ENCODE results near the gene SYNRG.

The SYNRG gene

DNA sequence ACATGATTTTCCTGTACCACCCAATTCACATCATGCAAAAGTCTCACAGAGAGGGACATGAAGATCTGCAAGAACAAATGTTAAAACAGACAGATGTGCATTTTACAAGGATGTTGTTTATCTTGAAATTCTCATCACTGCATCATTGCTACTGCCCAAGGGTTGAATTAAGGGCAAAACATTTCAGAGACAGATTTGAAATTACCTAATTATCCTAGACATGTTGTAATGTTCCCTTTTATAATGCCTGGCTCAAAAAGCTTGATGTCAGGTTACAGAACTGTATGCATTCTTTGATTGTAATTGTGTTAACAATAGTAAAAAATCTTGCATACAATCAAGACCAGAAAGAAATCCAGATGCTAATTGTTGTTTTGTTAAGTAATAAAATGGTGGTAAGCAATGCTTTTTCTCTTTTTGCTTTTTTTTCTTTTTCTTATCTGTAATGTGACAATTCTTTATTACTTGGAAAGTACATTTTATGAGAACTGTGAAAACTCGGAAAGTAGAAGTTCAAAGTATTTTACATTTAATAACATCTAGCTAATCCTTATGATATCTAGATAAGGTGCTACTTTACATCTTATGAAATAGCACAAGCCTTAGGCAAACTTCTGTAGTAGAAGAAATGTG, 123.2 kb downstream of the SYNRG start:
- no peak overlapping the region for H3K4me3 ChIP-seq (ENCODE audit: low read length)
- no peak for DNase-seq (ENCODE audit: low read depth, low spot score)

DNA sequence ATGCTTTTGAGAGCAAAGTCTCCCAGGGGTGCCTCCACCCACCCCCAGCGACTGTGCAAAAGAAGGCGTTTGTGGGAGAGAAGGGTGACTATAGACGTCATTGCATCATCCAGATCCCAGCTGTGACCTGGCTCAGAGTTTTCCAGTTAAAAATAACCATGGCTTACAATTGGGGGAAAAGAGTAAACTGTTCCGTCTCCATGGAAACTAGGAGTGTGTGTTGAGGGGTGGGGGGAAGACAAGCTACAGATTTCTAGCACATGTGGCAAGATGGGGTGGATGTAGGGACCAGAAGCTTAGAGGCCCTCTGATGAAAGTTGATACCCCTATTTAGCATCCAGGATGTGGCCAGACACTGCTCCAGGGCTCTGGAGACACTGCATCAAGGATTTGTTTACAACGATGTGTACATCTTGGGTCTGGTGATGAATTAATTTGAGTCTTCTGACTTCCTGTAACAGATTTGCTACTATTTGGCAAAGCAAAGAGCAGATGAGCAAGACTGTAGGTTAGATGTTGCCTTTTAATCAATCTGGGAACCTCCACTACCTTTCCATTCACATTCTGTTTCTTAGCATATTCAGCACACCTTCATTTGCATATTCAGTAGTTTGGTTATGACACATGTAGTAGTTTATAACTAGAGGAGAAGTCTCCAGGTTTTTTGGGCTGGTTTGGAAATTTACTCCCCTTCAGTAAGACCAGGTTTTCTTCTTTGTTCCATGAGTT, 125.7 kb downstream of the SYNRG start:
- H3K4me3 ChIP-seq (ENCODE audit: low read length) = no peak overlapping the region
- DNase-seq (ENCODE audit: low read depth, low spot score) = no peak

DNA sequence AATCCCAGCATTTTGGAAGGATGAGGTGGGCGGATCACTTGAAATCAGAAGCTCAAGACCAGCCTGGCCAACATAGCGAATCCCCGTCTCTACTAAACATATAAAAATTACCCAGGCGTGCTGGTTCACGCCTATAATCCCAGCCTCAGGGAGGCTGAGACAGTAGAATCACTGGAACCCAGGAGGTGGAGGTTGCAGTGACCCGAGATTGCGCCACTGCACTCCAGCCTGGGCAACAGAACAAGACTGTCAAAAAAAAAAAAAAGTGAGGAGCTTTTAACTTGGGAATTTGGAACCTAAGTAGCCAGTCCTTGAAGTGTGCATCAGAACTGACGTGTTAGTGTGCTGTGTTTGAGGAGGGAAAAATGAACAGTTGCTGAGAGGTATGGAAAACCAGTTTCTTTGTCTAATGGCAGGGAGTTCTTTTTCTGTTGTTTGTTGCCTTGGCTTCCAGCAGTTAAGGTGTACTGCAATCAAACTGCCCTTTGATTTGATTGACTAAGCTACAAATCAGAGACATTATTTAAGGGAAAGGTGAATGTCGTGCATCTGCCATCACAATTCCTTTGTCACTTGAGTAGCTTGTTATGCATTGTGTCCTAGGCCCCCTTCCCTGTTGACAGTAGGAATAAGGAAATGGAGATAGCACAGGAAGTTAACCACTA, 128.1 kb downstream of the SYNRG start:
- no peak for DNase-seq (ENCODE audit: low read depth, low spot score)
- H3K4me3 ChIP-seq (ENCODE audit: low read length) = no peak overlapping the region

DNA sequence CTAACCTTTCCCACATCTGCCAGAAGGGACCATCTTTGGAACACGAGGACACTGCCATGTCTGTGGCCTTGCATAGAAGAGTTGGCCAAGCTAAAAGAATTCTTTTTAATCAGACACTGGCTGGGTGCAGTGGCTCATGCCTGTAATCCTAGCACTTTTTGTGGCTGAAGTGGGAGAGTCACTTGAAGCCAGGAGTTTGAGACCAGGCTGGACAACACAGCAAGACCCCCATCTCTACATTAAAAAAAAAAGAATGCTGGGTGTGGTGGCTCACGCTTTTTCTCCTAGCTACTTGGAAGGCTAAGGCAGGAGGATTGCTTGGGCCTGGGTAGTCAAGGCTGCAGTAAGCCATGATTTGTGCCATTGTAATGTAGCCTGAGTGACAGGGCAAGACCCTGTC, 128.8 kb downstream of the SYNRG start:
- no peak for DNase-seq (ENCODE audit: low read depth, low spot score)
- no peak overlapping the region for H3K4me3 ChIP-seq (ENCODE audit: low read length)

DNA sequence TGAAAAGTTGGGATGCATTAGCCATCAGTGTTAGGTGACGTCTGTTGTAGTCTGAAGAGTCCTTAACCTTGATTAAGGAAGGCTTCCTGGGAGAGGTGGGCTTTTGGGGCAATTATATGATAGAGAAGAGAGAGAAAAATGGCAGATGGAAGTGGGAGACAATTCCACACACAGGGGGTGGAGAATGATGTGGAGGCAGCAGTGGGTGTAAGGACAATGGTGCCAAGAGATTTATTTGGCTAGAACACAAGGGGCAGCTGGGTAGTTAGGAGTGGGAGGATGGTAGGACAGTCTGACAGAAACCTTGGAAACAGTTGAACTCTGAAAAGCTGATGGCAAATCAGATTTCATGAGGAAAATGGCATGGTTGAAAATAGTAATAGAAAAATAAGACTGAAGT, 130.2 kb downstream of the SYNRG start:
- no peak overlapping the region for H3K4me3 ChIP-seq (ENCODE audit: low read length)
- no peak for DNase-seq (ENCODE audit: low read depth, low spot score)

DNA sequence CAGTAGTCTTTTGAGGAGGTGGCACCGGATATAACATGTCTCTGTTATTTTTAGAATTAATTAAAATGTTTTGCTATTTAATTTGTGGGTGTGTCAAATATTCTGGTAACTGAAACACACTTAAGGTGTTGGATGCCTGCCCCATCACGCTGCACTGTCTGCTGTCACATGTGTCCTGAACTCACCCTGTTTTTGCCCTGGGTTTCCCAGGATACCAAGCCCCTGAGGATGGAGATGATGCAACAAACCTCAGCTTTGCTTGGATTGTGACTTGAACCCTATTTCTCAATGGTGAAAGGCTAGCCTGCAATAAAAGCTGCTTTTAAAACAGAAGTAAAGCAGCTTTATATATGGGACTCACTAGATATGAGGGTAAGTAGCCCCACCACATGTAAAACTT, 131.0 kb downstream of the SYNRG start:
- no peak for DNase-seq (ENCODE audit: low read depth, low spot score)
- H3K4me3 ChIP-seq (ENCODE audit: low read length) = no peak overlapping the region

DNA sequence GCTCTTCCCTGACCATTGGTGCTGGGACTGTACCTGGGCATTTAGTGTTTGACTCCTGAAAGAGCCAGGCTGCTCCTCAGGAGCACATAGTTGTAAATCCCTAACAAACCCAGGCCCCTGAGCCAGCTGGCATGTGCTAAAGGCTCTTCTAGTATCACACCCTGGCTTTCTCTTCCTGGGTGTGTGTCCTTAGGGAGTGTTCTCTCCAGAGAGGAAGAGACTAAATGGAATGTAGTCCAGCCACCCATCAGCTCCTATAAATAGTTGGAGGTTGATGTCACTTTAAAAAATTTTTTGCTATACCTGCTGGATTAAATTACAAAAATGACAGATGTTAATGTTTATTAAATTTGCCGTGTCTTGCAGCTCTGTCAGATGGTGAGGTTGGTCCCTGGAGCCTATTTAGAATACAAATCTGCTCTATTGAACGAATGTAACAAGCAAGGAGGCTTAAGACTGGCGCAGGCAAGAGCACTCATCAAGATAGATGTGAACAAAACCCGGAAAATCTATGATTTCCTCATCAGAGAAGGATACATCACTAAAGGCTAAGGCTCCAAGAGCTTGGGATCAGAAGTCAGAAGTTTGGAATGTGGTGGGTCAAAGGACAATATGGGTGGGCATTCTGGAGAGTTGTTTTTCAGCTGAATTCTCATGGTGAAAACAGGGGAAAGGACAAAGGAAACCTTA, 132.6 kb downstream of the SYNRG start:
- no peak overlapping the region for H3K4me3 ChIP-seq (ENCODE audit: low read length)
- DNase-seq (ENCODE audit: low read depth, low spot score) = no peak

DNA sequence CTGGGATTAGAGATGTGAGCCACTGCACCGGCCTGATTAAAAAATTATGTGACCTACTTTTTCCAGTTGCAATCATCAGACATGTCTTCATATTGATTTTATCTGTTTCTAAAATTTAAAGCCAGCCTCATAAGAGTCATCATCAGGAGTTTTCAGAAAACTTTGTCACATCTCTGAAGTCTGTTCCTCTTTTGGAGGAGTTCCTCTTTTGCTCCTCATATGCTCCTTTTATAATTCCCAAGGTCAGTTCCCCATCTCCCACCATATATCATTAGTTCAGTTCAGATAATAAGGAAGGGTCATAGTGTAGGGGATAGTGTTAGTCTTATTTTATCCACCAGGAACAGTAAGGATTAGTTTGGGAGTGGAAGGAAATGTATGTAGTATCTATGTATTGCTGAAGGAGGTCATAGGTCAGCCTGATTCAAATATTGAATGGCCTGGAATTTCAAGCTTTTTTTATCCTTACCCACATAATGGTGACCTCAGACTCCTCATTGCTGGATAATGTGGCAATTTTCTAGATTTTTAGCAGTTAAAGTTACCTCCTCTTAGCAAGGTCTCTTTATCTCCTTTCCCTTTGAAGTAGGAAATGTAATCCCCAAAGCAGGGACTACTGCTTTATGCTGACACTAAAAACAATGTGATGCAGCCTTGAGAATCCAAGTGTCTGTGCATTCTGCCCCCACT, 133.3 kb downstream of the SYNRG start:
- no peak for DNase-seq (ENCODE audit: low read depth, low spot score)
- H3K4me3 ChIP-seq (ENCODE audit: low read length) = no peak overlapping the region

DNA sequence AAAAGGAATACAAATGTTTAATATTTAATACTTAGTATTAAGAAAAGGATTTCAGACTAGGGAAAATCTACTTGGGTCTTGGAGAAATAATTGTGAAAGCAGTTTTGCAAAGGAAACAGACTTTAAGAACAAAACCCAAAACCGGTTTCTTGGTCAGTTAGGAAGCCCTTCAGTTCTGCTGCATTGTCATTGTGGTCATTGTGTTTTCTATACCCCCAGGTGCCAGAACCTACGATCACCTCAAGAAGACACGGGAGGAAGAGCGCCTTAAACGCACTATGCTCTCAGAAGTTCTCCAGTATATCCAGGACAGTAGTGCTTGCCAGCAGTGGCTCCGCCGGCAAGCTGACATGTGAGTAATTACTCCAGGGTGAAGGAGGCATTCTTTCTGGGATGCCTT, 139.0 kb downstream of the SYNRG start:
- DNase-seq (ENCODE audit: low read depth, low spot score) = no peak
- no peak overlapping the region for H3K4me3 ChIP-seq (ENCODE audit: low read length)

DNA sequence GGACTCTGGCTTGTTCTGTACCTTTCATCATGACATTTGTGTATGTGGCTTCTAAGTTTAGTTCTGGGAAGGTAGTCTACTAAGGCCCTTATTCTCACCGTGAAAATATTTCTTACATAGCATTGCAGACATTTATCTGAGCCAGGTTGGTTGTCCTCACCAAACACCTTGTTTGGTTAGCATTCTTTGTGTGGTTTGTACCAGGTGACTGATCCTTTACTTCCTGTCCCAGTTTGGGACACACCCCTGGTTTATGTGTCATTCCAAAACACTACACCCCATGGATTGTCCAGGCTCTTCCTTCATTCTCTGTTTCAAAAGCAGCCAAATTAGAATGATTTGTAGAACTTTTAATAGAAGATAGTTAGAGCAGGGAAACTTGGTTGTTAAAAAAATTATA, 142.7 kb downstream of the SYNRG start:
- no peak overlapping the region for H3K4me3 ChIP-seq (ENCODE audit: low read length)
- no peak for DNase-seq (ENCODE audit: low read depth, low spot score)

DNA sequence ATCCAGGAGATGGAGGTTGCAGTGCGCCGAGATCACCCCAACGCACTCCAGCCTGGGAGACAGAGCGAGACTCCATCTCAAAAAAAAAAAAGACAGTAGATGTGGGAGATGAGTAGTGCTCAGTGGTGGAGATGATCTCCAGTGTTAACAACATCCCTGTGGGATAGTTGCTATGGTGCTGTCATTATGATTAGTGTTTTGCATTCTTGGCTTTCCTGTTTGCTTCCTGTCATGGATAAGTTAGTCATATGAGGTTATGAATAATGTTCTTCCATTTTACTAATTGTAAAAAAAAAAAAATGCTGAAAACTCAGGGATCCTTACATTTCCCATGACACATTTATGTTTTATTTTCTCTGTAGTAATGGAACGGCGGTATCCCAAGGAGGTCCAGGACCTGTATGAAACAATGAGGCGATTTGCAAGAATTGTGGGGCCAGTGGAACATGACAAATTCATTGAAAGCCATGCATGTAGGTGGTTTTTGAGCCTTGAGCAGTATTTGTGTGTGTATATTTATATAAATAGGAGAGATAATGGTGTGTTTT, 144.1 kb downstream of the SYNRG start:
- no peak overlapping the region for H3K4me3 ChIP-seq (ENCODE audit: low read length)
- DNase-seq (ENCODE audit: low read depth, low spot score) = no peak

Data from Jurkat, Clone E6-1 (cell line).